Subcutaneous adipose tissue (tissue), 4 donors: ENCODE results near the gene ORAI1. TPM values are rescaled to one million over a fixed set of nuclear protein-coding genes. Genes with fewer than 3 reads are reported as not detected.

ENCODE experiments used
- total RNA-seq, 4 donors: library from RNA; depleted of rRNA; stranded (reverse); fragments of >200 nt; gene quantifications; one replicate each; pipeline ENCODE4 v1.1.0, GENCODE V29; 2016
- TF ChIP-seq, protein P1 (sequence below): fragments of 450-650 bp; IDR thresholded peaks from one replicate; pipeline ENCODE4 v1.5.1; 2016; ENCODE audit warnings: low read depth, mild to moderate bottlenecking, control low read depth, antibody characterized with exemption, moderate library complexity

Gene ORAI1
- total RNA-seq, 4 donors from 2014 or later, result 5.1 to 8.3 (median 6.8) TPM

- TF ChIP-seq, protein P1, sequence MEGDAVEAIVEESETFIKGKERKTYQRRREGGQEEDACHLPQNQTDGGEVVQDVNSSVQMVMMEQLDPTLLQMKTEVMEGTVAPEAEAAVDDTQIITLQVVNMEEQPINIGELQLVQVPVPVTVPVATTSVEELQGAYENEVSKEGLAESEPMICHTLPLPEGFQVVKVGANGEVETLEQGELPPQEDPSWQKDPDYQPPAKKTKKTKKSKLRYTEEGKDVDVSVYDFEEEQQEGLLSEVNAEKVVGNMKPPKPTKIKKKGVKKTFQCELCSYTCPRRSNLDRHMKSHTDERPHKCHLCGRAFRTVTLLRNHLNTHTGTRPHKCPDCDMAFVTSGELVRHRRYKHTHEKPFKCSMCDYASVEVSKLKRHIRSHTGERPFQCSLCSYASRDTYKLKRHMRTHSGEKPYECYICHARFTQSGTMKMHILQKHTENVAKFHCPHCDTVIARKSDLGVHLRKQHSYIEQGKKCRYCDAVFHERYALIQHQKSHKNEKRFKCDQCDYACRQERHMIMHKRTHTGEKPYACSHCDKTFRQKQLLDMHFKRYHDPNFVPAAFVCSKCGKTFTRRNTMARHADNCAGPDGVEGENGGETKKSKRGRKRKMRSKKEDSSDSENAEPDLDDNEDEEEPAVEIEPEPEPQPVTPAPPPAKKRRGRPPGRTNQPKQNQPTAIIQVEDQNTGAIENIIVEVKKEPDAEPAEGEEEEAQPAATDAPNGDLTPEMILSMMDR, result no peak
Observed at GRCh38 chr12:121657305-121658008, 31.1 kb downstream of the ORAI1 start.

DNA sequence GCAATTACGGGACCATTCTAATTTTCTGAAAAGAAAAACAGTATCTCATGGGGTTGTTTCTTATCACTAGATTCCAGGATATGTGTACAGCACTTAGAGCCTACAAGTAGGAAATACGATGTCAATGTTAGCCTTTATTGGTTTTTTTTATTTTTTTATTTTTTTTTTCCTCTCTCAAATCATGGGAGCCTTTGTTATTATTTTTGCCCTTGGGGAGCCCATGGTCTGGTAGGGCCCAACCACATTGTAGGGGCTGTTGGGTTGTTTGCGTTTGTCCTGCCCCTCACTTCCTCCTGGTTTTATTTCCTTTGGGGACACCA, 37.2 kb downstream of the ORAI1 start:
- TF ChIP-seq, protein P1, result no peak

- TF ChIP-seq, protein P1, result no peak
Observed at GRCh38 chr12:121668750-121669520, 42.6 kb downstream of the ORAI1 start.

DNA sequence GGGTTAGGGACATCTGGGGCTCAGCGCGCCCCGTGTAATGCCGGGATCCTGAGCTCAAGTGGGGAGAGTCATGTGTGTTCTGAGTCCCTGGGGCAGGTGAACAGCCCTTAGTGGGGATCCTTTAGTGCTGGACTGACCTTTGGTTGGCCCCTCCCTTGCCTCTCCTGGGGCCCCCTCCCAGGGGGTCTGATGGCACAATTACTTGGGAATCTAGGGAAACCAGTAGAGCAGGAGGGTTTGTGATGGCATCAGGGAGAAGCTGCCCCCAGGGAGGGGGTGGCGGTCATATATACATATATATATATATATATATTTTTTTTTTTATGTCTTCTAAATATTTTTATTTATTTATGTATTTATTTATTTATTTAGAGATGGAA, 43.2 kb downstream of the ORAI1 start, which contains the start of gene MORN3:
Gene MORN3 (minus strand): TSS at position 134 of the 380 bp plus-strand sequence. CDS start 171 bp downstream, outside the sequence.
- TF ChIP-seq, protein P1, result no peak

- TF ChIP-seq, protein P1, result no peak
Observed at GRCh38 chr12:121673013-121673511, 46.7 kb downstream of the ORAI1 start.

- TF ChIP-seq, protein P1, result no peak
Observed at GRCh38 chr12:121676190-121676589, 49.9 kb downstream of the ORAI1 start.

GRCh38 chr12:121678305-121678704, 52.0 kb downstream of the ORAI1 start:
- TF ChIP-seq, protein P1, result no peak
